ENCODE data around the gene SUGCT. TPM values are rescaled to one million over a fixed set of nuclear protein-coding genes. Genes with fewer than 3 reads are reported as not detected.
"Not testable (repeated sequence)": the region's sequence is repeated elsewhere in the genome, so short reads cannot be mapped to it uniquely, and the experiment has no call there.

The SUGCT gene
- total RNA-seq, 1 donor from 2014 or later: 4.4 TPM

DNA sequence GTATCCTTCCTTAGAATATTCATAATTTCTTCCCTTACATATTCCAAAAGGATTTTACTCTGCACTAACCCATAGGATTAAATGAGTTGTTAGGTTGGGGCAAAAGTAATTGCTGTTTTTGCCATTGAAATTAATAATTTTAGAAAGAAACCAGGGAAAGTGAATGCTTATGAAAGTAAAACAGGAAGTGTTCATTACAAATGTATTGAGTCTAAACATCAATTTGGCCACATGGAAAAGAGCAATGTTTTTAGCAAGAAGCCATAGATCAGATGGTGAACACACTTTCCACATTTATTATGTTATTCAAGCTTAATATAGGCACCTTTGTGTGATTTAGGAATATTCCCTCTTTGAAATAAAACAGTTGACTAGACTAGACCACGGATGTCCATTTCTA, 102.9 kb downstream of the SUGCT start:
- TF ChIP-seq, protein P1, sequence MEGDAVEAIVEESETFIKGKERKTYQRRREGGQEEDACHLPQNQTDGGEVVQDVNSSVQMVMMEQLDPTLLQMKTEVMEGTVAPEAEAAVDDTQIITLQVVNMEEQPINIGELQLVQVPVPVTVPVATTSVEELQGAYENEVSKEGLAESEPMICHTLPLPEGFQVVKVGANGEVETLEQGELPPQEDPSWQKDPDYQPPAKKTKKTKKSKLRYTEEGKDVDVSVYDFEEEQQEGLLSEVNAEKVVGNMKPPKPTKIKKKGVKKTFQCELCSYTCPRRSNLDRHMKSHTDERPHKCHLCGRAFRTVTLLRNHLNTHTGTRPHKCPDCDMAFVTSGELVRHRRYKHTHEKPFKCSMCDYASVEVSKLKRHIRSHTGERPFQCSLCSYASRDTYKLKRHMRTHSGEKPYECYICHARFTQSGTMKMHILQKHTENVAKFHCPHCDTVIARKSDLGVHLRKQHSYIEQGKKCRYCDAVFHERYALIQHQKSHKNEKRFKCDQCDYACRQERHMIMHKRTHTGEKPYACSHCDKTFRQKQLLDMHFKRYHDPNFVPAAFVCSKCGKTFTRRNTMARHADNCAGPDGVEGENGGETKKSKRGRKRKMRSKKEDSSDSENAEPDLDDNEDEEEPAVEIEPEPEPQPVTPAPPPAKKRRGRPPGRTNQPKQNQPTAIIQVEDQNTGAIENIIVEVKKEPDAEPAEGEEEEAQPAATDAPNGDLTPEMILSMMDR (conservative IDR thresholded peaks at IDR 0.05; ENCODE audit: low read depth, low read length): no peak
- H3K4me3 ChIP-seq (ENCODE audit: low read depth, low read length): no peak overlapping the region
- no peak for DNase-seq (ENCODE audit: low read depth)

DNA sequence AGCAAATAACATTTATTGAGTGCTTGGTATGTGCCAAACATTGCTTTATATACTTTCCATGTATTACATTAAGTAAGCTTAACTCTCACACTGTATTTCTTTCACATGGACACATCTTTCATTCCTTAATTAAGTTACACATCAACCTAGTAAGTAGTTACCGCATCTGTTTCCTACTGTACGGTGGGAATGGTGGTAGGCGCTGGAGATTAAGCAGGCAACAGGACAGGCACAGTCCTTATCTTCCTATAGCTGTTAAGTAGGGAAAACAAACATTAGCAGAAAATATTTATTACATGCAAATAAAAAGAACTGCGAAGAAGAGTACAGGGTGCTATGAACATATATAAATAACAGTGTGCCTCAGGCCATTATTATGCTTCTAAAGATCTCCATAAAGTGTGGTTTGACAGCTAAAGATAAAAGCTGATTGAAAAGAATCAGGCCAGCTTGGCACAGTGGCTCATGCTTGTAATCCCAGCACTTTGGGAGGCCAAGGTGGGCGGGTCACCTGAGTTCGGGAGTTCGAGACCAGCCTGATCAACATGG, 105.0 kb downstream of the SUGCT start:
- DNase-seq (ENCODE audit: low read depth): no peak
- TF ChIP-seq, protein P1 (conservative IDR thresholded peaks at IDR 0.05; ENCODE audit: low read depth, low read length): no peak
- H3K4me3 ChIP-seq (ENCODE audit: low read depth, low read length): no peak overlapping the region

DNA sequence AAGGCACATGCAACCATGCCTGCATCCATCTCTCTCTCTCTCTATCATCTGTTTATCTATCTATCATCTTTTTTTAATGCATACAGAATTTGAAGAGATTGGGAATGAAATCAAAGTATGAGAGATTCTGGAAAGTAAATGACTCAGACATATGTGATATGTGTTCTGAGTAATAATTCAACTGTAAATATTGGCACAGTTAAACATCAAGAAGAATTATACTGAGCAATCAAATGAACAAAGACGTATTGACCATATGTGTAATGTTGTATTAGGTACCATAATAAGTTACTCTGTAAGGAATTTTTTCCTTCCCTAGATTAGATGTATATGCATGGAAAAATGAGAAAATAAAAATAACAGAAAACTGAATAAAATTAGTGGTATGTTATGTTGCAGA, 108.3 kb downstream of the SUGCT start:
- no peak for DNase-seq (ENCODE audit: low read depth)
- TF ChIP-seq, protein P1 (conservative IDR thresholded peaks at IDR 0.05; ENCODE audit: low read depth, low read length): no peak
- H3K4me3 ChIP-seq (ENCODE audit: low read depth, low read length): no peak overlapping the region

DNA sequence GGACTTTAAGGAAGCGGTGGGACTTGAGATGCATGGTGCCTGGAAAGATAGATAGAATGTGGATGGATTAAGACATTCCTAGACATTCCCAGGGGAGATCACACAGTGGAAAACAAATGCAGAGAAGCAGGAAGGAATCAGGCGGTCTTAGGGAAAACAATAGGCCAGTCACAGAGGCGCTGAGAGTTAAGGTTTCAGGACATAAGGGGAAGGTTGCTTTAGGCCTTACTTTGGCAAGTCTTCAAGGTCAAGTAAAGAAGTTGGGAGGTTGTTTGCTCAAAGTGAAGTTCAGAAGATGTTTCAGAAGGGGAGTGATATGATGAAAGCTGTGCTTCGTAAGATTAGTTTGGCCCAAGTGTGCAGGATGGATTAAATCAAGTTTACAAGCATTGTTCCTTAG, 109.4 kb downstream of the SUGCT start:
- DNase-seq (ENCODE audit: low read depth): no peak
- TF ChIP-seq, protein P1 (conservative IDR thresholded peaks at IDR 0.05; ENCODE audit: low read depth, low read length): no peak
- H3K4me3 ChIP-seq (ENCODE audit: low read depth, low read length): no peak overlapping the region

DNA sequence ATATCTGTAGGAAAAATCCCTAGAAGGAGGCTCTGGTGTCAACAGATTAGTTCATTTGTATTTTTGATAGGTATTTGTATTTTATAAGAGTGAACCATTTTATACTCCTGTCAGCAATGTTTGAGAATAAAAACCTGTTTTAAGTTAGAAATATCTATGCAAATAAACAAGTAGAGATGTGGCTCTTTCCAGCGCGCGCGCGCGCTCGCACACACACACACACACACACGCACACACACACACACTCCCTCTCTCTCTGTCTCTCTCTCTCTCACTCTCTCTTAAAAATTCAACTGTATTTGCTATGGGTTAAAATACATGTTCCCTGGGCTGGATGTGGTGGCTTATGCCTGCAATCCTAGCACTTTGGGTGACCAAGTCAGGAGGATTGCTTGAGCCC, 113.9 kb downstream of the SUGCT start:
- DNase-seq (ENCODE audit: low read depth): no peak
- no peak overlapping the region for H3K4me3 ChIP-seq (ENCODE audit: low read depth, low read length)
- TF ChIP-seq, protein P1 (conservative IDR thresholded peaks at IDR 0.05; ENCODE audit: low read depth, low read length): no peak

DNA sequence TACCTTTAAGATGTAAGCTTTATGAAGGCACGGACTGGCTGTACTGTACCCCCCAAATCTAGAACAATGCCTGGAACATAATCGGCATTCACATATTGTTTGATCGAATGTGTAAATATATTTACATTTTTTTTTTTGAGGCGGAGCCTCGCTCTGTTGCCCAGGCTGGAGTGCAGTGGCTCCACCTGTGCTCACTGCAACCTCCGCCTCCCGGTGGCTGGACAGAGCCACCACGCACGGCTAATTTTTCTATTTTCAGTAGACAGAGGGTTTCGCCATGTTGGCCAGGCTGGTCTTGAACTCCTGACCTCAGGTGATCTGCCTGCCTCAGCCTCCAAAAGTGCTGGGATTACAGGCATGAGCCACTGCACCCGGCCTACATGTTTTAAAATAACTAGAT, 118.6 kb downstream of the SUGCT start:
- H3K4me3 ChIP-seq (ENCODE audit: low read depth, low read length); DNase-seq (ENCODE audit: low read depth): not testable (repeated sequence)
- TF ChIP-seq, protein P1 (conservative IDR thresholded peaks at IDR 0.05; ENCODE audit: low read depth, low read length): peak; percentile 26

DNA sequence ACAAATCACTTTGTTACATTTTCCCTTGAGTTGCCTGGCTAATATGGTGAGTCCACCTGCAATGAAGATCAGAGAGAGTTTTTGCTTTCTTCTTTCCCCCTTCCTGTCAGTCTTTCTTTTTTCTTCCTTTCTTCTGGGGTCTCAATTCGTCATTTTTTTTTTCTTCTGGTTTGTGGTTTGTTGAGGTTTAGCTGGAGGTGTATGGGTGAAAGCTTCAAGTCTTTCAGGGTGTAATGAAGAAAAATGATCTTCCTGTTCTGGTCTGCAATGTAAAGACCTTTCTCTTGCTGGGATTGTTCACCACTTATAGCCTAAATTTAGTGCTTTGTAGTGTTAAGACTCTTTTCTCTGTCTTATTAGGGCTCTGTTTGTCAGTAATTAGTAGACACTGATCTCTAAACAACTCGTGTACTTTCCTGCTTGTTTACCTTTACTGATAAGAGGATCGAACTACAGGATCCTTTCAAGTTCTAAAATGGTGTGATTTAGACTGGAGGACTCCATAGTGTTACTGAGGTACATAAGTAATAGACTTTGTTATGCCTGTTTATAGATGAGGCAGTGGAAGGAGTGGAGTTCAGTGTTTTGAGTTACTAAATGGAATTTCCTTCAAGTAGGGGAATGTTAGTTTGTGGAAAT, 129.1 kb downstream of the SUGCT start:
- TF ChIP-seq, protein P1 (conservative IDR thresholded peaks at IDR 0.05; ENCODE audit: low read depth, low read length): no peak
- DNase-seq (ENCODE audit: low read depth): no peak
- no peak overlapping the region for H3K4me3 ChIP-seq (ENCODE audit: low read depth, low read length)
